Fibroblast of skin of right biceps (primary cell): ENCODE results near the gene ANKRD9.

Source experiments
- DNase-seq: peaks from one replicate; pipeline ENCODE4 v3.0.0-alpha.2; 2013

ANKRD9 gene

DNA sequence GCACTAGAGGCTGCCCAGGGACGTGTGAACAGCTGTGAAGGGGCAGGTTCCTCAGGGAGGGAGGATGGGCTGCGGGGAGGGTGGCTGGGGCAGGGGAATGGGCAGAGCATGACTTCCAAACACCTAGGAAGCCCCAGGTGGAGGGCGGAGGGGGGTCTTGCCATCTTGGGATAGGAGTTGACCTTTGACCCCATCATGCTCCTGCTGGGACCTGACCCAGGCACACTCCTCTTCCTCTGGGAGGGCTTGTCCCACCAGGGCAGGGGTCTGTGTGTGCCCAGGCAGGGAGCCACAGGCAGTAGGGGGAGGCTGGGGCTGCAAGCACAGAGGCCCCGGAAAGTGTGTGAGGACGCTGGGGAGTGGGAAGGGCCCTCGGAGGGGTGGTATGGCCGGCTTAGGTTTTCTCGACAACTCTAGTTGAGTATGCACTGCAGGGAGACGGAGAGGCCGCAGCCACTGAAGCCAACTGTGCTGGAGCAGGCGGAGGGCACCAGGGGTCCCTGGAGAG lies 3.3 kb upstream of the ANKRD9 start:
- no peak for DNase-seq

GRCh38 chr14:102511538-102511937 lies 2.0 kb upstream of the ANKRD9 start:
- DNase-seq = no peak

DNA sequence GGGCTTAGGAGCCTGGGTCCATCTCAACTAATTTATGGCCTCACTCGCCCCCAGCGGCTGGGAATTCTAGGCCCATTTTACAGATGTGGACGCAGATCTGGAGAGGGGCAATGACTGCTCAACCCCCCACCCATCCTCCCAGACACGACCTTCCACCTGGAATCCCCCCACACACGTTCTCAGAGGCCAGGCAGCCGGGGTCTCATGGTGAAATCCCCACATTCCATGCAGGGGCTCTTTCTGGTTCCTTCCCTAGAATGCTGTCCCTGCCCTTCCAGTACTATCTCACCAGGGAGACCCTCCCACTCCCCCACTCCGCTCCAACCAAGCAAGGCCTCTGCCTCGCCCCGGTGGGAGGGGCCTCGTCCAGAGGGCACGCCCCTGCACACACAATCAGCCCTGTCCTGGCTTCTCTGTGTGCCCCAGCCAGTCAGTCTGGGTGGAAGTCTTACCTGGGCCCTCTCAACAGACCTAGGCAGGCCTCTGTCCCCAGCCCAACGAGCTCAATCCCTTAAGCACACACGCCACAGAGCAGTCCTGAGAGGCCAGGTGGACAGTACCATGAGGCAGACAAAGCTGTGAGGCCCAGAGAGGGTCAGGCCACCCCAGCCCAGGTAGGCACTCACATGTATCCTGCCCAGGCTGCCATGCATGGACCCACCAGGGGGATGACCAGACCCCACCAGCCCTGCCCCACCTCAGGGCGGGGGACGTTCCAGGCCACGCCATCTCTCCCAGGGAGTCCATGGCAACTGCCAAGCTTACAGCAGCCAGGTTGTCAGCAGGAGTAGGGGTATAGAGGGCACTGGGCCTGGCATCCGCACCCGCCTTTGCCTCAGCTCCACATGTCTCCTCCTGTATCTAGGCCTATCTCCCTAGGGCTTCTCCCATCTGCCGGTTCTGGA lies 1.3 kb upstream of the ANKRD9 start:
- DNase-seq = no peak

DNA sequence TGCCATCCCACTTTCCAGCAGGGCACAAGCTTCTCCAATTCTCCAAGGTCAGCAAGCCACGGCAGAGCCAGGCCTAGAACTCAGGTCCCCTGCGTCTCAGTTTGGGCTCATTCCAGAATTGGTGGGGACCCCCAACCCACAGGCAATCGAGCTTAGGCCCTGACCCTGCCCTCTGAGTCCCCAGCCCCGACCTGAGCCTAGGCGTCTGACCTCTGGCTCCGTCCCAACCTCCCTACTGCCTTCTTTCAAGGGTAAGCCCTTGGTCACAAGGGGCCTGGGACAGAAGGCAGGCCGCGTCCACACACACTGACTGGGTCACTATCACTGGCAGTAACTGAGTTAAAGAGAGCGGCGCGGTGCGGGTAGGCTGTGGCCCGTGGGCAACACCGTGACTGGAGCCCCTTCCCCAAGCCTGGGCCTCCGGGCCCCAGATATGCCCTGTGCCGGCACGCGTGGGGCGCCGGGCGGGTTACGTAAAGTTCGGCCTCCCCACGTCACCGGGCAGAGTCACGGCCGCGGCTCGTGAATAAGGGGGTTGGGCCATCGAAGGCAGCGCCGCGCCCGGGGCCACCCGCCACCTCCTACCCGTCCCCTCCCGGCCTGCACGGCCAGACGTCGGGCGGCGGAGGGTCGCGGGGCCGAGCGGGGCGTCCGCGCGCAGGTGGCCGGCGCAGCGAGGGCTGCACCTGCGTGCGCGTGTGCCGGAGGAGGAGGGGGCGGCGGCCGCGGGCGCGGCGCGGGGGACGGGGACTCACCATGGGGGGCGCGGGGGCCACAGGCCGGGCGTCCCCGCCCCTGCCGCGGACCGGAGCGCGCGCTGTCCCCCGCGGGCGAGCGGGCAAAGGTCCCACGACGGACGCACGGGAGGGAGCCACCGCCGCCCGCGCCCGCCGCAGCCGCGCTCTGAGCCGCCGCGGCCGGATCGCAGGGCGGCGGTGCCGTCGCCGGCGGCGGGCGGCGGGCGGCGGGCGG lies 516 bp downstream of the ANKRD9 start:
- DNase-seq = no peak

DNA sequence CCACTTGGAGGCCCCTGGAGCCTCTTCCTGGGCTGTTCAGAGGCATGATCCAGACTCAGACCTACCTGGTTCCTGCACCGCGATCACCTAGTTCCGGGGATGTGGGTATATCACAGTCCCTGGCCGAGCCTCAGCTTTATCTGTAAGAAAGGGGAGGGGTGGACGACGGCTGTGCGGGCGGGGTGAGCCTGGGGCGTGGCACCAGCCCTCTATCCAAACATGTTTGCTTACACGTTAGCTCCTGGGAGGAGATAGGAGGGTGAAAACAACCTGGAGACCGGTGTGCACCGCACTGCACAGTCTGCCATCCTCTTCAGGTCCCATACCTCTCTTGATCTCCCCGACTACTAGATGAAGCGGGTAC lies 1.2 kb downstream of the ANKRD9 start:
- DNase-seq = no peak

DNA sequence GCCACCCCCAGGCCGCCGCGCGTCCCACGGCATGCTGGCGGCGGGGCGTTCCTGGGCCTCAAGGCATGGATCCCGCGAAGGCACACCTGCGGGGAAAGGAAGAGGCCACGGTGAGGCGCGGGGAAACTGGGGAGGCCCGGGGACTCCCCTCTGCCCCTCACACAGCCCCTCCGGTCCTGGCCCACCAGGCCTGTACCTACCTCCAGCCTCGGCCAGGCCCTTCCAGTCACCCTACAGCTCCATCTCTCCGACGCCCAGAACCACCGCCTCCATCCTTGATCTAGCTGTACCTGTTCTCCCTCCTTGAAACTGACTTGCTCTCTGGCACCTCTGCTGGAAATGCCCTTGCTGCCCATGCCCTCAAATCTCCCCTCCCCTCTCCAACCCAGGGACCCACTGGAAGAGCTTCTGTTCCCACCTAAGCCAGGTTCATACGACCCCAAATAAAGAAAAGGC lies 1.7 kb downstream of the ANKRD9 start:
- no peak for DNase-seq

- DNase-seq = peak; percentile 45
Measured at GRCh38 chr14:102507081-102507856, 2.3 kb downstream of the ANKRD9 start.

DNA sequence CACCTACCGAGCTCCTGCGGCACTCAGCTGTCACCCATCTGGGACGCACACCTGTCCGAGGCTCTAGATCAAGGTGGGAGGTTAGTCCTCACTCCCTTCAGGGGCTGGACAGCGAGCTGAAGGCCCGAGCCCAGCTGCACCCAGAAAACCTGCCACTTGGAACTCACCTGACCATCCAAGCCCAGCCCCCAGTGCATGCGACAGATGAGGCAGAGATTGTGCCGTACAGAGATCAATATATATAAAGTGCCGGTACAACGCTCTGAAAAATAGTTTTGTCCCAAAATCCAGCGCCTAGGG lies 3.0 kb downstream of the ANKRD9 start:
- DNase-seq = no peak

DNA sequence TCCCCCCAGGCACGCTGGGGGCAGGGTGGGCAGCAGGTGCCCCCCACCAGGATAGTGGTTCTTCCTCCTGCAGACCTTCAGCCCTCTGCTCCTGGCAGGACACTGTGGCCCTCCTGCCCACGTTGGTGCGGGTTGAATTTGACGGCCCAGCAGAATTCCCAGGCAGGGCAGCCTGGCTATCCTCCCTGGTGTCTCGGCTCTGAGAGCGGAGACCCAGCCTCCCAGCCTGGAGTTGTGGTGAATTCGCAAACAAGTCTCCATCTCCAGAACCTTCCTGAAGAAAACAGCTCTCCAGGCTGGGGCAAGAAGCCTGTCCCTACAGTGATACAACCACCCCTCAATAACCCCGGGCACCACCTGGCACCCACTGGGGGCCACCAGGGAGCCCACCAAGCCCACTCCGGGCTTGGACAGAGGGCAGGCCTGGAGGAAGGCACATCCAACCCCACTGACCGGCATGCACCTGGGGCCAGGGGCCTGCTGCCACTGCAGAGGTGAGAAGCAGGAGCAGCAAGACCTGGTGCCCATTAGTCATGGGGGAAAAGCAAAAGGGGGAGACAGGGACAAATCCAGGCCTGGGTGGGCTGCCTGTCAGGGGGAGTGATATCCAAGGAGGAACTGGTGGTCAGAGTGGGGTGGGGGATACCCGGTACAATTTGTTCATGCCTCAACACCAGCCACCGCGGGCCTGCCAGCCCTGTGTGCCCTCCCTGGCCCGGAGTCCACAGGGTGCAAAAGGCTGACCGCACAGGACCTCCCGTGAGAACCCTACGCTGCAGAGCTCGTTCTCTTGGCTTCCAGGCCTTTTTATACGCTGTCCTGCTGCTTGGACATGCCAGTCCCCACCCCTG lies 3.6 kb downstream of the ANKRD9 start:
- no peak for DNase-seq

GRCh38 chr14:102505000-102505619 lies 4.5 kb downstream of the ANKRD9 start:
- DNase-seq = no peak

GRCh38 chr14:102504328-102504999 lies 5.1 kb downstream of the ANKRD9 start:
- no peak for DNase-seq

- DNase-seq = no peak
Measured at GRCh38 chr14:102503641-102504327, 5.8 kb downstream of the ANKRD9 start.

- no peak for DNase-seq
Measured at GRCh38 chr14:102502571-102502970, 7.0 kb downstream of the ANKRD9 start.

GRCh38 chr14:102501751-102502315 lies 7.7 kb downstream of the ANKRD9 start:
- DNase-seq = no peak

GRCh38 chr14:102500713-102501112 lies 8.9 kb downstream of the ANKRD9 start:
- DNase-seq = no peak

DNA sequence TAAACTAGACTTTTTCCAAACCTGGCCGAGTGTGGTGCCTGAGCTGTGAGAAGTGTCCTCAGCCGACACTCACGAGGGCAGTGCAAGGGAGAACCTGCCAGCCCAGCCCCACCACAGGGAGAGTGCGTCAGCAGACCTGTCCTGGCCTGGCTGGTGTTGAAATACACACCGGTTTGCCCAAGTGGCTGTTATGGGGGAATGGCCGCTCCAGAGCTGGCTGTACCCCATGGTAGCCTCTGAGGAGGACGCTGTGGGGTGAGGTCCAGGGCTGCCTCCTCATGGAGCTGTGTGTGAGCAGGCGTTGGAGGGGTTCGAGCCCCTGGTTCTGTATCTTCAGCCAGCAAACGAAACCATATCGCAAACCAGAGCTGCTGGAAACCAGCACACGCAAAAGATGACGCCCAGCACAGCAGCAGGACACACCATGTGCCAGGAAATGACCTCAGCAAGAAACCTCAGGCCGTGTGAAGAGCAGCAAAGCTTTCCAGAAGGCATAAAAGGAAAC lies 9.4 kb downstream of the ANKRD9 start:
- DNase-seq = peak; percentile 70

GRCh38 chr14:102499401-102500157 lies 10.0 kb downstream of the ANKRD9 start:
- no peak for DNase-seq

DNA sequence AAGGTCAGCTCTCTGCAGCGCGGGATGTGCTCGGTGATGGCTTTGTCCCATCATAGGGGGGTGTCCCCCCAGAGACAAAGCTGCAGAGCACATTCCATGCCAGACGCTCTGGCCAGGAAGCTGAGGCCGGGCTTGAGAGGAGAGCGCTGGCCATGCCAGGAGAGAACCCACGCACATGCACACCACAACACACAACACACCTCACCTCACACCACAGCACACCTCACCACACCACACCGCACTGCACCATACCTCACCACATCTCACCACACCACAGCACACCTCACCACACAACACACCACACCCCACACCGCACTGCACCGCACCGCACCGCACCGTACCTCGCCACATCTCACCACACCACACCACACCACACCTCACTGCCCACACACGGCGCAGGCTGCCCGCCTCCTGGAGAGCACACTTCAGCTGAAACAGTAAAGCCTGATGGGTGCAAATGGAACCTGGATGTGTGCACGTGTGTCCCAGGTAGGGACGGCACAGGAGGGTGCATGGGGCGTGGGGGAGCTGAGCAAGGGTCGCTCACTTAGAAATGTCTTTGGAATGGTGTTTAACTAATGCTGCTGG lies 10.8 kb downstream of the ANKRD9 start:
- DNase-seq = no peak
